Measurements from ENCODE around the gene CHKA. TPM values are rescaled to one million over a fixed set of nuclear protein-coding genes. Genes with fewer than 3 reads are reported as not detected.

CHKA gene
- polyA plus RNA-seq, 1 of the 3 experiments (the other 2 are of a cell fraction): 12.3 TPM

GRCh38 chr11:68032003-68032402 lies 89.2 kb downstream of the CHKA start:
- Histone ChIP-seq H2AFZ (ENCODE audit: low read depth) (no peak overlapping the region), H3K4me2 (peak overlapping the region; percentile 79), H3K9me3 (no peaks in the 10 kb centered on the region), H3K4me3 (ENCODE audit: low read depth in 2 of 2, low read length in 1 of 2) (peak overlapping the region in 1 of 2 experiments; percentile 81; a peak in 1 of 4 replicates), H3K4me1 (ENCODE audit: control insufficient read depth in 1 of 2, insufficient read depth in 2 of 2, low read depth in 1 of 2, low read length in 1 of 2) (peaks cover 30 to 31% of the 10 kb centered on the region in 2 experiments; a peak in 3 of 4 replicates), H3K79me2 (ENCODE audit: insufficient read depth) (peaks cover 38% of the 10 kb centered on the region), H3K36me3 (replicated peaks in 1 of 2; ENCODE audit: control insufficient read depth in 1 of 2, insufficient read depth in 2 of 2, low read length in 1 of 2) (peaks cover 14 to 19% of the 10 kb centered on the region in 2 experiments), H3K9me2 (no peaks in the 10 kb centered on the region), H3K9ac (peak overlapping the region; percentile 89; the same call in 1 of the 2 replicates), H3K27me3 (ENCODE audit: insufficient read depth) (no peaks in the 10 kb centered on the region), H3F3A (replicated peaks; ENCODE audit: insufficient read depth) (peaks cover 29% of the 10 kb centered on the region), H3K27ac (ENCODE audit: low read depth in 2 of 2, low read length in 1 of 2) (no peak overlapping the region), H4K20me1 (ENCODE audit: insufficient read depth) (no peaks in the 10 kb centered on the region)
- POLR2A ChIA-PET: no interaction called here
- TF ChIP-seq NRF1 (IDR thresholded peaks at IDR 0.05; ENCODE audit: low read depth, low read length) (no peak), REST (IDR thresholded peaks at IDR 0.05; ENCODE audit: low read depth, low read length) (no peak), FOXM1 (IDR thresholded peaks at IDR 0.05; ENCODE audit: low read depth) (no peak), RAD21 (IDR thresholded peaks at IDR 0.05; ENCODE audit: low read length) (no peak), NFIC (IDR thresholded peaks at IDR 0.05; ENCODE audit: borderline replicate concordance) (no peak), SIN3A (IDR thresholded peaks at IDR 0.05; ENCODE audit: borderline replicate concordance, low read depth, low read length) (no peak), RCOR1 (IDR thresholded peaks at IDR 0.05; ENCODE audit: low read length) (no peak), EP300 (IDR thresholded peaks at IDR 0.05; ENCODE audit: borderline replicate concordance in 1 of 2, low read depth in 1 of 2, low read length in 1 of 2) (no peak), SMC3 (IDR thresholded peaks at IDR 0.05; ENCODE audit: low read depth, low read length) (no peak), MAX (IDR thresholded peaks at IDR 0.05; ENCODE audit: low read depth) (no peak), RXRA (IDR thresholded peaks at IDR 0.05; ENCODE audit: borderline replicate concordance, low read depth) (no peak), TAF1 (IDR thresholded peaks at IDR 0.05; ENCODE audit: borderline replicate concordance, low read depth, low read length) (no peak), RFX5 (IDR thresholded peaks at IDR 0.05; ENCODE audit: low read length) (no peak), JUND (IDR thresholded peaks at IDR 0.05) (no peak), POLR2AphosphoS5 (IDR thresholded peaks at IDR 0.05; ENCODE audit: low read depth, low read length) (no peak), TEAD4 (IDR thresholded peaks at IDR 0.05; ENCODE audit: borderline replicate concordance, insufficient read depth) (no peak), CTCF (IDR thresholded peaks at IDR 0.05) (no peak)
- TF ChIP-seq, protein P1, sequence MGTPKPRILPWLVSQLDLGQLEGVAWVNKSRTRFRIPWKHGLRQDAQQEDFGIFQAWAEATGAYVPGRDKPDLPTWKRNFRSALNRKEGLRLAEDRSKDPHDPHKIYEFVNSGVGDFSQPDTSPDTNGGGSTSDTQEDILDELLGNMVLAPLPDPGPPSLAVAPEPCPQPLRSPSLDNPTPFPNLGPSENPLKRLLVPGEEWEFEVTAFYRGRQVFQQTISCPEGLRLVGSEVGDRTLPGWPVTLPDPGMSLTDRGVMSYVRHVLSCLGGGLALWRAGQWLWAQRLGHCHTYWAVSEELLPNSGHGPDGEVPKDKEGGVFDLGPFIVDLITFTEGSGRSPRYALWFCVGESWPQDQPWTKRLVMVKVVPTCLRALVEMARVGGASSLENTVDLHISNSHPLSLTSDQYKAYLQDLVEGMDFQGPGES (IDR thresholded peaks at IDR 0.05; ENCODE audit: low read depth, low read length): no peak
- TF ChIP-seq, protein P2, sequence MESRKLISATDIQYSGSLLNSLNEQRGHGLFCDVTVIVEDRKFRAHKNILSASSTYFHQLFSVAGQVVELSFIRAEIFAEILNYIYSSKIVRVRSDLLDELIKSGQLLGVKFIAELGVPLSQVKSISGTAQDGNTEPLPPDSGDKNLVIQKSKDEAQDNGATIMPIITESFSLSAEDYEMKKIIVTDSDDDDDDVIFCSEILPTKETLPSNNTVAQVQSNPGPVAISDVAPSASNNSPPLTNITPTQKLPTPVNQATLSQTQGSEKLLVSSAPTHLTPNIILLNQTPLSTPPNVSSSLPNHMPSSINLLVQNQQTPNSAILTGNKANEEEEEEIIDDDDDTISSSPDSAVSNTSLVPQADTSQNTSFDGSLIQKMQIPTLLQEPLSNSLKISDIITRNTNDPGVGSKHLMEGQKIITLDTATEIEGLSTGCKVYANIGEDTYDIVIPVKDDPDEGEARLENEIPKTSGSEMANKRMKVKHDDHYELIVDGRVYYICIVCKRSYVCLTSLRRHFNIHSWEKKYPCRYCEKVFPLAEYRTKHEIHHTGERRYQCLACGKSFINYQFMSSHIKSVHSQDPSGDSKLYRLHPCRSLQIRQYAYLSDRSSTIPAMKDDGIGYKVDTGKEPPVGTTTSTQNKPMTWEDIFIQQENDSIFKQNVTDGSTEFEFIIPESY (IDR thresholded peaks at IDR 0.05; ENCODE audit: borderline replicate concordance, low read depth): no peak
- TF ChIP-seq, protein P3, sequence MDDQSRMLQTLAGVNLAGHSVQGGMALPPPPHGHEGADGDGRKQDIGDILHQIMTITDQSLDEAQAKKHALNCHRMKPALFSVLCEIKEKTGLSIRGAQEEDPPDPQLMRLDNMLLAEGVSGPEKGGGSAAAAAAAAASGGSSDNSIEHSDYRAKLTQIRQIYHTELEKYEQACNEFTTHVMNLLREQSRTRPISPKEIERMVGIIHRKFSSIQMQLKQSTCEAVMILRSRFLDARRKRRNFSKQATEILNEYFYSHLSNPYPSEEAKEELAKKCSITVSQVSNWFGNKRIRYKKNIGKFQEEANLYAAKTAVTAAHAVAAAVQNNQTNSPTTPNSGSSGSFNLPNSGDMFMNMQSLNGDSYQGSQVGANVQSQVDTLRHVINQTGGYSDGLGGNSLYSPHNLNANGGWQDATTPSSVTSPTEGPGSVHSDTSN (IDR thresholded peaks at IDR 0.05): no peak
- CTCF ChIA-PET: no interaction called here
- no peak for DNase-seq
- 96% methylated on average over 8 of the region's 9 CpGs for WGBS (ENCODE audit: low lambda C conversion rate)

All from SK-N-SH (cell line).